Kidney (tissue), 14 donors: ENCODE data around the gene ARFRP1. TPM values are rescaled to one million over a fixed set of nuclear protein-coding genes. Genes with fewer than 3 reads are reported as not detected.

Experiments
- DNase-seq, 5 donors: peaks; one replicate each; pipeline ENCODE4 v3.0.0-alpha.2; 2013 to 2020
- FAIRE-seq: peaks from 2 replicates; lab custom pipeline; 2012; peaks lifted over from hg19 to GRCh38; lab: Jason Lieb, UNC
- H3K27ac ChIP-seq, 2 donors: one replicate each; pipeline ENCODE4 v1.7.0; 2013; ENCODE audit warnings: low read depth in 2 of 2, low read length in 2 of 2, inconsistent platforms in 1 of 2
- H3K27me3 ChIP-seq: one replicate; pipeline ENCODE4 v1.7.1; 2013; ENCODE audit warnings: low read length, inconsistent platforms; ENCODE audit not compliant: control insufficient read depth, insufficient read depth
- H3K36me3 ChIP-seq, 3 donors: one replicate each; pipeline versions ENCODE4 v1.7.0 to v1.7.1; 2013; ENCODE audit warnings: low read length in 3 of 3, control low read depth in 1 of 3, inconsistent platforms in 1 of 3; ENCODE audit not compliant: insufficient read depth in 3 of 3, control insufficient read depth in 2 of 3
- H3K4me1 ChIP-seq, 3 donors: one replicate each; pipeline versions ENCODE4 v1.7.0 to v1.7.1; 2013; ENCODE audit warnings: low read length in 3 of 3, inconsistent platforms in 1 of 3, low read depth in 1 of 3; ENCODE audit not compliant: control insufficient read depth in 2 of 3, insufficient read depth in 2 of 3
- H3K4me3 ChIP-seq, 3 donors: one replicate each; pipeline versions ENCODE4 v1.7.0 to v1.8.1; 2013; ENCODE audit warnings: low read length in 3 of 3, control low read depth in 1 of 3, inconsistent platforms in 1 of 3
- H3K9ac ChIP-seq, 3 donors: one replicate each; pipeline versions ENCODE4 v1.7.0 to v1.7.1; 2013; ENCODE audit warnings: low read length in 3 of 3, control low read depth in 1 of 3, inconsistent platforms in 1 of 3
- H3K9me3 ChIP-seq, 3 donors: one replicate each; pipeline versions ENCODE4 v1.7.0 to v1.7.1; 2013; ENCODE audit warnings: low read length in 3 of 3, control low read depth in 1 of 3, inconsistent platforms in 1 of 3; ENCODE audit not compliant: control insufficient read depth in 2 of 3, insufficient read depth in 1 of 3
- CTCF ChIP-seq: IDR thresholded peaks from 3 replicates; pipeline ENCODE4 v1.5.1; 2012; ENCODE audit warnings: mild to moderate bottlenecking, moderate library complexity, borderline replicate concordance; ENCODE audit not compliant: insufficient read depth; ENCODE audit errors: extremely low read depth
- intact Hi-C: fragments of 100-400 bp; cut with DNase I; formaldehyde crosslinking; loops from one replicate; pipeline ENCODE4 v1.11.1; 2022
- polyA plus RNA-seq: library from polyadenylated mRNA; stranded (reverse); fragments of 350-450 nt; fragmentation: Illumina TruSeq; extraction: RNeasy Lipid Tissue Mini Kit (QIAGEN cat#74804); gene quantifications from one replicate; pipeline ENCODE4 v1.2.3, GENCODE V29; 2014; ENCODE audit warnings: low read depth, low replicate concordance; ENCODE audit not compliant: insufficient read depth
- total RNA-seq: library from RNA; stranded (reverse); fragmentation: NEBNext Ultra II Directional; extraction: Animal tissue kit (Norgen Biotek cat#: 25700); gene quantifications from one replicate; pipeline ENCODE4 v1.2.1, GENCODE V29; 2021
- donor health status: control.
- donor health status: control.
- donor health status: control.
- donor health status: control.
- donor health status: control.
- donor health status: DM: yes; HTN: yes; CAD: no.
- donor health status: Normal renal cell carcinoma (clear cell type).

The ARFRP1 gene
- total and polyA plus RNA-seq, 2 donors from 2014 or later: 60.6 to 71.2 TPM

GRCh38 chr20:63739130-63740069 is 31.6 kb upstream of the ARFRP1 start, which contains the start of gene SLC2A4RG:
SLC2A4RG (plus strand) TSS chr20:63739776; CDS start chr20:63739913, 137 bp downstream.
- peak within 1 kb of the TSS; percentile 42 to 80 (median 69) for H3K9ac ChIP-seq

GRCh38 chr20:63738687-63739129 is 30.9 kb upstream of the ARFRP1 start:
- intact Hi-C loops: no loop called here
- FAIRE-seq: no peak
- peaks cover 0 to 16% (median 0%) of the 10 kb centered on the region in 3 donors for H3K4me1 ChIP-seq
- no peak overlapping the region for H3K9ac ChIP-seq
- H3K9me3 ChIP-seq: no peaks in the 10 kb centered on the region
- DNase-seq: peak in 4 of 5 donors; percentile 65 to 93 (median 74)
- TF ChIP-seq CTCF: no peak
- peak overlapping the region; percentile 78 to 84 for H3K27ac ChIP-seq
- H3K27me3 ChIP-seq: no peaks in the 10 kb centered on the region
- H3K4me3 ChIP-seq: peak overlapping the region in 2 of 3 donors; percentile 60 to 66
- peaks cover 0 to 11% (median 5%) of the 10 kb centered on the region in 3 donors for H3K36me3 ChIP-seq

More at GRCh38 chr20:63739130-63740069, 31.6 kb upstream of the ARFRP1 start, which contains the start of gene SLC2A4RG:
- DNase-seq (peak; percentile 79 to 95 (median 91)), FAIRE-seq (no peak)
- Histone ChIP-seq H3K27ac (peak within 1 kb of the TSS; percentile 89 to 92), H3K27me3 (no peaks in the 10 kb centered on the region), H3K9me3 (no peaks in the 10 kb centered on the region), H3K36me3 (peaks cover 0 to 13% (median 2%) of the 10 kb centered on the region in 3 donors), H3K4me1 (peaks cover 0 to 16% (median 0%) of the 10 kb centered on the region in 3 donors), H3K4me3 (peak within 1 kb of the TSS; percentile 54 to 71 (median 62))
- no peak for TF ChIP-seq CTCF
- intact Hi-C loops: no loop called here

- Histone ChIP-seq H3K4me1 (peaks cover 0 to 16% (median 0%) of the 10 kb centered on the region in 3 donors), H3K27me3 (no peaks in the 10 kb centered on the region), H3K36me3 (peaks cover 0 to 10% (median 3%) of the 10 kb centered on the region in 3 donors), H3K9me3 (no peaks in the 10 kb centered on the region), H3K9ac (no peak overlapping the region), H3K27ac (peak overlapping the region in 1 of 2 donors; percentile 78), H3K4me3 (peak overlapping the region in 2 of 3 donors; percentile 60 to 66)
- FAIRE-seq (no peak), DNase-seq (peak in 3 of 5 donors; percentile 39 to 86 (median 83))
- TF ChIP-seq CTCF: no peak
- intact Hi-C loops: no loop called here
Measured at GRCh38 chr20:63737945-63738686, 30.3 kb upstream of the ARFRP1 start.
